Measurements from ENCODE around the gene G2E3. TPM values are rescaled to one million over a fixed set of nuclear protein-coding genes. Genes with fewer than 3 reads are reported as not detected.
"Not testable (repeated sequence)": the region's sequence is repeated elsewhere in the genome, so short reads cannot be mapped to it uniquely, and the experiment has no call there.

Gene G2E3
- total RNA-seq, 4 donors from 2014 or later, result 4.1 to 15.6 (median 11.7) TPM

GRCh38 chr14:30528778-30529642 is 29.9 kb upstream of the G2E3 start:
- no peaks in the 10 kb centered on the region for H3K36me3 ChIP-seq
- H3K4me1 ChIP-seq, result no peaks in the 10 kb centered on the region
- TF ChIP-seq CTCF (IDR thresholded peaks at IDR 0.05), result no peak
- TF ChIP-seq POLR2A (IDR thresholded peaks at IDR 0.05), result no peak
- H3K4me3 ChIP-seq, result no peak overlapping the region
- intact Hi-C loops (cut with DNase I), result no loop called here
- no peak overlapping the region for H3K27ac ChIP-seq
- DNase-seq, result no peak
- no peaks in the 10 kb centered on the region for H3K27me3 ChIP-seq
- H3K9me3 ChIP-seq, result no peaks in the 10 kb centered on the region
- 81 to 85% methylated on average over 12 of the region's 12 CpGs for WGBS, 2 donors

GRCh38 chr14:30532264-30532663 is 26.7 kb upstream of the G2E3 start:
- DNase-seq, result no peak
- WGBS, 2 donors, result 88 to 89% methylated on average over 5 of the region's 5 CpGs
- Histone ChIP-seq H3K27ac (no peak overlapping the region), H3K27me3 (no peaks in the 10 kb centered on the region), H3K9me3 (no peaks in the 10 kb centered on the region), H3K36me3 (no peaks in the 10 kb centered on the region), H3K4me3 (no peak overlapping the region), H3K4me1 (no peaks in the 10 kb centered on the region)
- TF ChIP-seq POLR2A (IDR thresholded peaks at IDR 0.05), result no peak
- TF ChIP-seq CTCF (IDR thresholded peaks at IDR 0.05), result no peak
- intact Hi-C loops (cut with DNase I), result no loop called here

GRCh38 chr14:30533126-30533525 is 25.8 kb upstream of the G2E3 start:
- Histone ChIP-seq H3K9me3 (no peaks in the 10 kb centered on the region), H3K36me3 (no peaks in the 10 kb centered on the region), H3K4me1 (no peaks in the 10 kb centered on the region), H3K27ac (no peak overlapping the region), H3K27me3 (no peaks in the 10 kb centered on the region), H3K4me3 (no peak overlapping the region)
- TF ChIP-seq CTCF (IDR thresholded peaks at IDR 0.05) (no peak), POLR2A (IDR thresholded peaks at IDR 0.05) (no peak)
- intact Hi-C loops (cut with DNase I), result no loop called here
- WGBS, 2 donors, result 100% methylated on average over 1 of the region's 1 CpG
- DNase-seq, result no peak

- no peak overlapping the region for H3K27ac ChIP-seq
- H3K9me3 ChIP-seq, result no peaks in the 10 kb centered on the region
- H3K4me3 ChIP-seq, result no peak overlapping the region
- WGBS, 2 donors, result 83 to 86% methylated on average over 1 of the region's 1 CpG
- H3K36me3 ChIP-seq, result no peaks in the 10 kb centered on the region
- no peak for TF ChIP-seq POLR2A (IDR thresholded peaks at IDR 0.05)
- no peak for TF ChIP-seq CTCF (IDR thresholded peaks at IDR 0.05)
- no peaks in the 10 kb centered on the region for H3K27me3 ChIP-seq
- intact Hi-C loops (cut with DNase I), result no loop called here
- H3K4me1 ChIP-seq, result no peaks in the 10 kb centered on the region
- no peak for DNase-seq
Measured at GRCh38 chr14:30541318-30541717, 17.6 kb upstream of the G2E3 start.

- H3K4me1 ChIP-seq; H3K9me3 ChIP-seq; intact Hi-C loops (cut with DNase I); H3K27me3 ChIP-seq; H3K36me3 ChIP-seq; H3K4me3 ChIP-seq; DNase-seq; H3K27ac ChIP-seq: not testable (repeated sequence)
- 88% methylated on average over 4 of the region's 4 CpGs for WGBS, 2 donors
Measured at GRCh38 chr14:30546735-30547134, 12.2 kb upstream of the G2E3 start.
